SKM-1 (cell line): Measurements from ENCODE around the gene VIPAS39.
"Not testable (repeated sequence)": the region's sequence is repeated elsewhere in the genome, so short reads cannot be mapped to it uniquely, and the experiment has no call there.

ENCODE experiments used
- DNase-seq: peaks from one replicate; lab custom pipeline; 2025; ENCODE audit not compliant: unreplicated experiment; lab: John Stamatoyannopoulos, UW

Gene VIPAS39

DNA sequence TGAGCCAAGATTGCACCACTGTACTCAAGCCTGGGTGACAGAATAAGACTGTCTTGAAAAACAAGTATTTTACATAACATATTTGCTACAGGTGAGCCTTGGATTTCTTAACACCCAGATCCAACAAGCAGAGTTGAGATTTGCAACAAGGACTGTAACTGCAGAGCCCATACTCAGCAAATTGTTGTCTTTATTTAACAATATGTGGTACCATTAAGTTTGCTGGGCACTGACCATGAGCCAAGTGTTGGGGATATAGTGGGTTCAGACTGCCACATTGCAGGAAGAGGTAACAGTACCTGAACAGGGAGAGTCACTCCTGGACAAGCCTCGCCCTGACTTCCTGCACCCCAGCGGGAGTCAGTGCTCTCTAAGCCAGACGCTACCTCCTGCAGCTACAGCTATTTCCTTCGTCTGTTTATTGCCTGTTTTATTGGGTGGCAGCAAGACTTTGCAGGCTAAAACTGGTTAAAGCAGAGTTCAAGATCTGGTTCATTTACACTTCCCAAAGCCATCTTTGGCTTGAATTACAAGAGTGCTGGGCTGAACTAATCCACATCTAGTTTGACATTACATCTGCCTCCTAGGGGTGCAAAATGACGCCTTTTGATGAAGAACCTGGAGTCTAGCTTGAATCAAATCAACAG is 12.9 kb upstream of the VIPAS39 start:
- DNase-seq = no peak

DNA sequence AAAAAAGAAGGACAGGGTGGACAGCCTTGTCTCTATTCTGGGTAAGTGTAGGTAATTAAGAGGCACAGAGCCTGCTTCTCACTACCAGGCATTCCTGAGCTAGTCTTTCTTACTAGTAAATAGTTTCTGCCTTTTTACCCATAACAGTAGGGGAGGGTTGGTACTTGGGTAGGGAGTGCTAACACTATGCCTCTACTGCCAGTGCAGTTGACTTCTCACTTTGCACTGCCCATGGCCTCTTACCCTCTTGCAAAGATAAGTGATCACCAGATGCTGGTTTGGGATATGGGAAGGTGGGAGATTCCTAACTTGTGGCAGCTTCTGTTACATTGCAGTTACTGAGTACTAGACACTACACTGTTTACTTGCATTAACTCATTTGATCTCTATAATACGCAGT is 12.1 kb upstream of the VIPAS39 start:
- no peak for DNase-seq

DNA sequence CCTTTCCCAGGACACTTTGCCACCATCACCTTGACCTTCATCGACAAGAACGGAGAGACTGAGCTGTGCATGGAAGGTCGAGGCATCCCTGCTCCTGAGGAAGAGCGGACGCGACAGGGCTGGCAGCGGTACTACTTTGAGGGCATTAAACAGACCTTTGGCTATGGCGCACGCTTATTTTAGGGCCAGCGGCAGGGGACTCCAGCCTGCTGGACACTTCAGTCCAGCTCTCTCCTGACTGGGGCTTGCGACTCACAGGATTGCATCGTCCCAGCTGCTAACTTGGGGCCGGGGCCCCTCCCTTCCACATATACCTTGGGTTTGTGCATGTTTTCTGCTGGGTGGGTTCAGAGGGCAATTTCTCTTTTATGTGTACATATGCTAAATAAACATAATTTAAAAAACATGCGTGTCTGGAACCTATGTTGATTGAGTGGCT is 11.7 kb upstream of the VIPAS39 start:
- DNase-seq = no peak

DNA sequence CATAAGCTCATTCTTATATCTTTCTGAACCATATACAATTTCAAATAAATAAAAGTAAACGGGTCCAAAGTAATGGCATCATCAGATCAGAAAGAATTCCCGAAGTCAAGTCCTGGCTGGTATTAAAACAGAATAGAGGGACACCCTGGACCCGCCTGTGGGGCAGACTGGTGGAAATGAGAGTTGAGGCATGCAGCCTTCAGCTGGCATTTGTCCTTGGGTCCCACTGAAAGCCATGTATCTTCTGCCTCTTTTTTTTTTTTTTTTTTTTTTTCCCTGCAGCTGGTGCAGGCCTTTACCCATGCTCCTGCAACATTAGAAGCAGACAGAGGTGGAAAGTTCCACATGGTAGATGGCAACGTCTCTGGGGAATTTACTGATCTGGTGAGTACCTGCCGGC is 10.4 kb upstream of the VIPAS39 start:
- no peak for DNase-seq

DNA sequence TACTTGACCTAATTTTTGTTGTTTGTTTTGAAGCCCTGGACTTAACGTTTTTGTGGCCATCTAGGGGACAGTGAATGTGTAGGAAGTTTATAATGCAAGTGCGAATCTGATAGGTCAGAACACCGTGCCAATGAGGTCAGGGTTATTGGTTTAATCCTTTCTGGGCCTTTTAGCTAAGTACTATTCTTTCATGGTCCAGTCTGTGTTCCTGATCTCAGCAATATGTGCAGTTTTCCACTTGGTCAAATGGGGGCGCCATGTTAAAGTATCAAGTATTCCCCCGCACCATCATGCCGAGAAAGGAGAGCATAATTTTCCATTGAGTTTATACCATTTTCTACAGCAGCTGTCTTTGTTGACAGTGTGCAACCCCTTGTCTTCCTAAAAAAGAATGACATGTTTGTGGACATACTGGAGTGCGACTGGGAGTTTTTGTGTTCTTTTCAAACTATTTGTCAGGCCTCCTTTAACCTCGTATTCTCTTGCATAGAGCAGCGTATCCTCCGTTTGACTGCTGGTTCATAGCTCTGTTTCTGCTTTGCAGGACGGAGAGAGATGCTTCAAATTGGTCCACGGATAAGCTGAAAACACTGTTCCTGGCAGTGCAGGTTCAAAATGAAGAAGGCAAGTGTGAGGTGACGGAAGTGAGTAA is 1.8 kb upstream of the VIPAS39 start:
- peak; percentile 22 for DNase-seq

DNA sequence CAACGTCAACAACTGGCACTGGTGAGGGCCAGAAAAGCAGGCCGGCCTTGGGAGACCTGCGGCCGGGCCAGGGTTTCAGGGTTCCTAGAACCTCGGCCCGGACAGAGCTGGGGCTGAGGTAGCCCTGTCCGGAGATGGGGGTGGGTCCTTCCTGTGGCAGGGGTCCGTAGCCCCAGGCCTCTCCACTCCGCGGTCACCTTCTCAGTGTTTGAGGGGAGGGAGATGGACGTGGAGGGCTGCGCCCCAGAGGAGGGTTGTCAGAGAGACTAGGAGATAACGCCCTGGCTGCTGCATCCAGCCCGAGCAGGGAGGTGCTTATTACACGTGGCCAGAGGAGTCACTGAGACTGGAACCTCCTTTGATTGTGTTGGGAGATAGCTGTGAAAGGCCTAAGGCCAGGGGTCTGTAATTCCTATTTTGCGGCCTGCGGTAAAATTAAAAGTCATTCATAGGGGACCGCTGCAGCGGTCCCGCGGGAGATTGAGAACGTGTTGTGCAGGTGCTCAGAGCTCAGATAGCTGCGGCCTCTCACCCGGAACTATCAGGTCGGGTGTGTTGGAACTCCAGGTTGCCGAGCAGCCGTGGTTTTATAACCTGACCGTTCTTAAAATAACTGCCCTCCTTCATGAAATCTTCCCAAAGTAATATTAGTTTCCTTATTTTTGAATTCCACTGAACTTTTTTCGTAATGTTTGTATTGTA is 999 bp upstream of the VIPAS39 start:
- DNase-seq = no peak

DNA sequence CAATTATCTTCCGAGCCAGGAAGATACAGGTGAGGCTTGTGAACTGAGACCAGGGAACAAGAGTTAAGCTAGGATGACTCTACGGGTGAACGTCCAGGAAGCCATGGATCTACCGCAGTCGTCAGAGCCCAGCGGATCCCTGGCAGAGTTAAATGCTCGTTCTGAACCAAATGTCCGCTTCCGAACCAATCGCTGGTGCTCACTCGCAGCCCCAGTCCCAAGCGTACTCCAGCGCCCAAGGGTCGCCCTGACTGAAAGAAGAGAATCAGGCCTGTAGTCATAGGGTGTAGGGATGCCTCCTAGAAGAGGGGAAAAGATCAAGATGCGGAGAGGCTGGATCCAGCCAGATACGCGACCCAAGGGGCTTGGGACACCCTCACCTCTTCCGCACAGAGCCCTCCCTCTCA is 283 bp downstream of the VIPAS39 start:
- DNase-seq = no peak

DNA sequence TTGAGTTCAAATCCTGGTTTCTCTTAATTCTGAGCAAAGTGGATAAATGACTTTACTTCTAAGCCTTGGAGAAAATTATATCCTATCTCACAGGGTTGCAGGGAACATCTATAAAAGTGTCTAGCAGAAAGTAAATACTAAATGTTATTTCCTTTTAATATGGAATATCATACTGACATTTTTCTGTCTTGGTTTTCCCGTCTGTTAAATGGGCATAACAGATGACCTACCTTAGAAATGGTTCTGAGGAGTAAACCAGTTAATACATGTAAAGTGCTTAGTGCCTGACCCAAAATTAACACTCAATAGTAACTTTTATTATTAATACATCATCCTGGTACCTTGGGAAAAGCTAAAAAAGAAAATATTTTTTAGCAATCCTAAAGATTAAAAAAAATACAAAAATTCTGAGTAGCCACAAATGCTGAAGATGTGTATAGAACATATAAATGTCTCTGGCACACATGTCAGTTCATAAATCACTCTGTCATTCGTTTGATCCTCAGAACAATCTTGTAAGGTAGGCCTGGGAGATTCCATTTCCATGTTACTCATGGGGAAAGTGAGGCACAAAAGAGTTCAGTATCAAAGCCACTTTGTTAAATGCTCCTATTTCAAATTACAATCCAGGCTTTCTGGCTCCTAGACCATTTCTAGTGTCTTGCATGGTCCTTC is 1.3 kb downstream of the VIPAS39 start:
- no peak for DNase-seq

DNA sequence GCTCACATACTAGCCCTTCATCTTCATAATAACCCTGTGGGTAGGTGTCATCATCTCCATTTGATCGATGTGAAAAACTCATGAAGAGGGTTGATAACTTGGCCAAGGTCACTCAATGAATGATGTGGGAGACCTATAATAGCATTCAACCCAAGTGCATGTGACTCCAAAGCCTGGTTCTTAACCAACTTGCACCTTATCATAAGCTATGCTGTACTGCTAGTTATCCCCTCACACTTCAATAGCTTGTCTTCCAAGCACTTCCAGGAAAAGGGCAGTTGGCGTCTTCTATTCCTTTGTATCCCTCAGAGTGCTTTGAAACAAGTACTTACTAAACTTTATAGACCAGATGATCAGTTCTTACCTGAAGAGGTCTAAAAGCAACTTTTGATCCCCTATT is 15.2 kb downstream of the VIPAS39 start:
- DNase-seq = no peak

DNA sequence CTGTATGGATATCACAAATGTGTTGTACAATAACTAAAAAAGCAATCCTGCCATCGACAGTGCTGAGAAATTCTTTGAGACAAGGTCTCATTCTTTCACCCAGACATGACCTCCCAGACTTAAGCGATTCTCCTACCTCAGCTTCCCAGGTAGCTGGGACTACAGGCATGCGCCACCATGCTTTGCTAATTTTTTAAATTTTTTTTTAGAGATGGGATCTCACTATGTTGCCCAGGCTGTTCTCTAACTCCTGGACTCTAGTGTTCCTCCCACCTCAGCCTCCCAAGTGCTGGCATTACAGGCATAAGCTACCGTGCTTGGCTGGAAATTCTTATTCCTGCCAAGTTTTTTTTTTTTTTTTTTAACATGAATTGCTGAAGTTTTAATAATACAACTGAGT is 17.5 kb downstream of the VIPAS39 start:
- DNase-seq = no peak

DNA sequence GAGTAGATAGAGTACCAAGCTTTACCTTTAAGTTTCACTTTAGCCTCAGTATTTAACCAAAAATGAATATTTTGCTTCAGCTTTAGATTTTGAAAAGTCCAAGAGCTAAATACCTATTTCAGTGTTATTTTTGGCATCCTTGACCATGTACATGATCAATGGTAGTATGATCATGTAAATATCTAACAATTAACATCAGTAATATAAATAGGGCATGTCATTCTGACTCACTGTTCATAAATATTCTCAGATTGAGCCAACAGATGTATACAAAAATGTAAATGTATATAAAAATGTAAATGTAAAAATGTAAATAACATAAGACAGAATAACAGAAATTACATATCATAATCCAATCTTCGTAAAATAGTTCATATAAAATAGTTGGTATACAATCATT is 18.8 kb downstream of the VIPAS39 start:
- no peak for DNase-seq

DNA sequence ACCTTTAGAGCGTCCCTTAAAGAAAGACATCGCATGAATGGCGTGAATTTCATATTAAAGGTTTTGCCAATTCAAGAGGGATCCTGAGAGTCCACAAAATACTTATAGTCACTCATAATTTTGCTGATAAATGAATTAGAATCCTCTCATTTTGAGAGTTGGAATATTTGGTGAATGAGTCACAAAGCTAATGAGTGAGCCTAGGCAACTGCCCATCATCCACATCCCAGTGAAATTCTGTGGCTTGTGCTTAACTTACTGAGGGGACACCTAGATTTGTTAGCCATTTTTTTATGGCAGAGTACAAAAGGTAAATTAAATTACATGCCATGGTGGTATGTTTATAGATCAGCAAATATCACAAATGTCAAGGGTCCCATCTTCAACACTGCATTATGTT is 21.4 kb downstream of the VIPAS39 start:
- no peak for DNase-seq

DNA sequence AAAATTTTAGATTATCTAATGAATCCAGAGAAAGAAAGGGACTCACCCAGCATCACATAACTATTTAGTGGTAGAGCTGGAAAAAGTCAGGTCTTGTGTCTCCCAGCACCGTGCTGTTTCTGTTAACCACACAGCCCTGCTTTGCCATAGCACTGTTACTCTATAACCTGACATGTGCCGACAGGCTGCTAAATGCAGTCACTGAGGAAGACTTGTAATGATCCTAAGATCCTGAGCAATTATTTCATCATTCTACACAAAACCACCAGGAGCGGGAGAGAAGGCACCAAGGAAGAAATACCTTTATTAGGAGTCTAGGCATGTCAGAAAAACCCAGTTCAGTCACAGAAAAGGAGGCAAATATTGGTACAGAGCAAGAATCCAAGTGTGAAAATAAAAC is 31.0 kb downstream of the VIPAS39 start:
- no peak for DNase-seq

DNA sequence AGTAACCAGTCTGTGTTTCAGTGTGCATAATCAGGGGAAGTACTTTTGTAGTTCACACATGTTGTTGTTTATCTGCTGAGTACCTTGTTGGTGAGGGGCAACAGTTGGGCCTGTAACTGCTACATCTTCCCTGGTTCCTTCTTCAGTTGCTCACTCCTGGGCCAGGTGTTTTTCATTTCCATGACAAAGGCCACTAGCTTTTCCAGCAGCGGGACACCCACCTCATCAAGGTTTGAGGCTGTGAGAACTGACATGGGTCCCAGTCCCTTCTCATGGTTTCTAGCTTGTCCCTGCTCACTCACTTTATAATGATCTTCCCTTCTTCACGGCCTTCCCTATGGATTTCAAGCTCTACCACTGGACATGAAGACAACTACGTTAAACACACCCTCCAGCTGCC is 32.5 kb downstream of the VIPAS39 start:
- no peak for DNase-seq

DNA sequence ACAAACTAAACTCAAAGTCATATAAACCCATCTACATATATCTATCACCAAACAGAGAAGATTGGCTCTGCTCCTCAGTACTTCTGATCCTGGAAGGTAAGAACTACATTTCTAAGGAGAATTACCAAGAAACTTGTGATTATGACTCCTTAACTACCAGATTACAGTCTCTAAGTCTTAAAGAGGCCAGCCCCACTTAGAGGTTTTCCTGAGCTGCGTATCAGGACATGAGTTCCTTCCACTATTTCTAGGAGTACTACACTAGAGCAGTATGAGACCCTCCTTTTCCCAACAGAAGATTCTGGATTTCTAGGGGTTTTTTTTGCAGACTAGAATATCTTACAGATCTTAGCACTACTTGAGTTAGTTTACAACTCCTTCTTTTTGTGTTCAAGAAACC is 34.0 kb downstream of the VIPAS39 start, which contains the start of gene NOXRED1:
NOXRED1 (minus strand) TSS at position 101 of the 400 bp plus-strand sequence. CDS start 634 bp downstream, outside the sequence.
- DNase-seq = no peak

DNA sequence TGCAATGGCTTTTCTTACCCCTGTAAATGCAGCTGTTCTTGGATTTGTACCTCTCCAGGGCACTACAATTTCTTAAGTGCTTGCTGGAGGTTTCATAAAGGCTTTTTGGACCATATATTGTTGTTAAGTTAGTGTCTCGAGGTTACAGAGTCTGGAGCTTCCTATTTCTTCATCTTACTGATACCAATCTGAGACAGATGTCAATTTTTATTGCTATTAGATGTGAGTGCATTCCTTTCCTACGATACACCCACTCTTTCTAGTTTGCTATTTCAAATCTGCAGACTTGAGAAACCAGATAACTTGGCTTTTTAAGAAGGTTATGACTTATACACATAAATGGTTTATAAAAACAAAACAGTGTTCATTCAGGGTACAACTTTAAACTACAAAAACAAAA is 36.2 kb downstream of the VIPAS39 start:
- DNase-seq = no peak

DNA sequence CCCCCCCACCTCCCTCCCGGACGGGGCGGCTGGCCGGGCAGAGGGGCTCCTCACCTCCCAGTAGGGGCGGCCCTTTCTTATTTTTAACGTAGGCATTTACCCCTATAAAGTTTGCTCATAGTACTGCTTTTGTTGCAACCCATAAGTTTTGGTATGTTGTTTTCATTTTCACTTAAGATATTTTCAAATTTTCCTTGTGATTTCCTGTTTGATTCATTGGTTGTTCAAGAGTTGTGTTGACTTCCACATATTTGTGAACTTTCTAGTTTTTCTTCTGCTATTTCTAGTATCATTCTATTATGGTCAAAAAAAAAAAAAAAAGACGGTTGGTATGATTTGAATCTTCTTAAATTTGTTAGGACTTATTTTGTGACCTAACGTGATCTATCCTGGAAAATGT is 40.6 kb downstream of the VIPAS39 start:
- DNase-seq = no peak

DNA sequence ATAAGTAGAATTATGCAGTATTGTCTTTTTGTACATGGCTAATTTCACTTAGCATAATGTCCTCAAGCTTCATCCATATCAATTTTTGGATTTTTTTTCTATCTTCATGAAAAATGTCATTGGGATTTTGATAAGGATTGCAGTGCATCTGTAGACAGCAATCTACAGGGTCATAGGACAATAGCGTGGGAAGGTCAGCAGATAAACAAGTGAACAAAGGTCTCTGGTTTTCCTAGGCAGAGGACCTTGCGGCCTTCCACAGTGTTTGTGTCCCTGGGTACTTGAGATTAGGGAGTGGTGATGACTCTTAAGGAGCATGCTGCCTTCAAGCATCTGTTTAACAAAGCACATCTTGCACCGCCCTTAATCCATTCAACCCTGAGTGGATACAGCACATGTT is 41.3 kb downstream of the VIPAS39 start:
- DNase-seq = not testable (repeated sequence)

DNA sequence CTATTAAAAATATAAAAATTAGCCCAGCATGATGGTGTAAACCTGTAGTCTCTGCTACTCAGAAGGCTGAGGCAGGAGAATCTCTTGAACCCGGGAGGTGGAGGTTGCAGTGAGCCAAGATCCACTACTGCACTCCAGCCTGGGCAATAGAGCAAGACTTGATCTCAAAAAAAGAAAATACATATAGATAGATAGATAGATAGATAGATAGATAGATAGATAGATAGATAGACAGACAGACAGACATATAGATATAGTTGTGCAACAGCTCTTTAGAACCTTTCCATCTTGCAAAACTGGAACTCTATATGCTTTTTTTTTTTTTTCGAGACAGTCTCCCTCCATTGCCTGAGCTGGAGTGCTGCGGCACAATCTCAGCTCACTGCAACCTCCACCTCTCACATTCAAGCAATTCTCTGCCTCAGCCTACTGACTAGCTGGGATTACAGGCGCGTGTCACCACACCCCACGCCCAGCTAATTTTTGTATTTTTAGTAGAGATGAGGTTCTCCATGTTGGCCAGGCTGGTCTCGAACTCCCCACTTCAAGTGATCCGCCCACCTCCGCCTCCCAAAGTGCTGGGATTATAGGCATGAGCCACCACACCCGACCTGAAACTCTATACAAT is 41.9 kb downstream of the VIPAS39 start:
- not testable (repeated sequence) for DNase-seq

DNA sequence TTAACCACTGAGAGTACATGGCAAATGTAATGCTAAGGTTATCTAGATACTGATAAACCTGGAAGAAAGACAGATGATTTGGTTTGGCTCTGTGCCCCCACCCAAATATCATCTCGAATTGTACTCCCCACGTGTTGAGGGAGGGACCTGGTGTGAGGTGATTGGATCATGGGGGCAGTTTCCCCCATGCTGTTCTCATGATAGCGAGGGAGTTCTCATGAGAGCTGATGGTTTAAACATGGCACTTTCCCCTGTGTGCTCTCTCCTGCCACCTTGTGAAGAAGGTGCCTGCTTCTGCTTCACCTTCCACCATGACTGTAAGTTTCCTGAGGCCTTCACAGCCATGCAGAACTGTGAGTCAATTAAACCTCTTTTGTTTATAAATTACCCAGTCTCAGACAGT is 48.3 kb downstream of the VIPAS39 start:
- no peak for DNase-seq

DNA sequence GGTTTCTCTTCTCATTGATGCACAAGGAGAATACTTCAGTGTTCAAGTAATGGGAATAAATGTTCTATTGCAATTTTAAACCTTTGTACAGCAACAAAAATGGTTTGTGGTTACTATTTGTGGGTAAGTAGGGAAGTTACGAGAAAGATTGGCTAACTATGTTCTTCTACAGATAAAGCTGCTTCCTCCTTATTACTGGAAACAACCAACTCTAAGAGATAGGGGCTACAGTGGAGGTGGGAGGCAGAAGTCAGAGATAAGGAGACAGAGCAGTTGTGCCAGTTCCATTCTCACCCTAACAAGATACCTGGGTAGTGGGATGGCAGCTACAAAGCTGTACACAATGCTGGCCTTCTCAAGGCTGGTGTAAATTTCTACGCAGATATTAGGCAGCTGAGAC is 50.2 kb downstream of the VIPAS39 start:
- peak; percentile 20 for DNase-seq
